Activated CD4-positive, alpha-beta T cell treated with anti-CD3 and anti-CD28 coated beads, Interleukin-10, Interleukin-2, amounts not matched to agents 100 ng/mL and 50 ng/mL, durations not matched to agents 16 hours and 8 hours (primary cell): ENCODE measurements around the gene SPINT1.
"Not testable (repeated sequence)": the region's sequence is repeated elsewhere in the genome, so short reads cannot be mapped to it uniquely, and the experiment has no call there.

Experiments used
- DNase-seq: peaks from one replicate; pipeline ENCODE4 v3.0.0-alpha.2; 2020

Gene SPINT1

GRCh38 chr15:40861147-40861546 is 17.3 kb downstream of the SPINT1 start:
- not testable (repeated sequence) for DNase-seq

GRCh38 chr15:40863660-40864270 is 19.9 kb downstream of the SPINT1 start:
- DNase-seq, result no peak

- no peak for DNase-seq
Observed at GRCh38 chr15:40867199-40867598, 23.4 kb downstream of the SPINT1 start.

GRCh38 chr15:40869686-40870085 is 25.8 kb downstream of the SPINT1 start:
- DNase-seq, result no peak

GRCh38 chr15:40870716-40871115 is 26.9 kb downstream of the SPINT1 start:
- DNase-seq, result no peak

- DNase-seq, result no peak
Observed at GRCh38 chr15:40871749-40872617, 28.1 kb downstream of the SPINT1 start.

GRCh38 chr15:40872791-40873693 is 29.2 kb downstream of the SPINT1 start:
- DNase-seq, result no peak

GRCh38 chr15:40873694-40874561 is 30.1 kb downstream of the SPINT1 start, which contains the start of gene RHOV:
Gene RHOV (minus strand): TSS chr15:40874234. CDS start chr15:40874139, 95 bp downstream.
- peak; percentile 60 for DNase-seq

GRCh38 chr15:40875991-40876730 is 32.3 kb downstream of the SPINT1 start:
- no peak for DNase-seq

- no peak for DNase-seq
Observed at GRCh38 chr15:40877694-40878093, 33.8 kb downstream of the SPINT1 start.

GRCh38 chr15:40878785-40879184 is 34.9 kb downstream of the SPINT1 start:
- peak; percentile 66 for DNase-seq

- no peak for DNase-seq
Observed at GRCh38 chr15:40879609-40880008, 35.8 kb downstream of the SPINT1 start.

- no peak for DNase-seq
Observed at GRCh38 chr15:40881351-40881750, 37.5 kb downstream of the SPINT1 start.

GRCh38 chr15:40886586-40886985 is 42.7 kb downstream of the SPINT1 start:
- DNase-seq, result no peak

- DNase-seq, result no peak
Observed at GRCh38 chr15:40889112-40889511, 45.3 kb downstream of the SPINT1 start.

GRCh38 chr15:40891138-40891537 is 47.3 kb downstream of the SPINT1 start:
- no peak for DNase-seq

- DNase-seq, result peak; percentile 50
Observed at GRCh38 chr15:40891810-40892446, 48.1 kb downstream of the SPINT1 start.

- no peak for DNase-seq
Observed at GRCh38 chr15:40892447-40893012, 48.7 kb downstream of the SPINT1 start.

GRCh38 chr15:40893019-40893670 is 49.3 kb downstream of the SPINT1 start:
- peak; percentile 29 for DNase-seq
